ENCODE data around the gene PTPN22.
A peak's percentile ranks its signal among the peaks of the same experiment; 100 is the strongest.

PTPN22 gene

GRCh38 chr1:113887402-113888175 is 16.1 kb upstream of the PTPN22 start, which contains the start of gene BCL2L15:
TSS of gene BCL2L15 (minus strand) at chr1:113887581. CDS start at chr1:113887375, 206 bp downstream.
- no peak for DNase-seq (ENCODE audit: low spot score)

DNA sequence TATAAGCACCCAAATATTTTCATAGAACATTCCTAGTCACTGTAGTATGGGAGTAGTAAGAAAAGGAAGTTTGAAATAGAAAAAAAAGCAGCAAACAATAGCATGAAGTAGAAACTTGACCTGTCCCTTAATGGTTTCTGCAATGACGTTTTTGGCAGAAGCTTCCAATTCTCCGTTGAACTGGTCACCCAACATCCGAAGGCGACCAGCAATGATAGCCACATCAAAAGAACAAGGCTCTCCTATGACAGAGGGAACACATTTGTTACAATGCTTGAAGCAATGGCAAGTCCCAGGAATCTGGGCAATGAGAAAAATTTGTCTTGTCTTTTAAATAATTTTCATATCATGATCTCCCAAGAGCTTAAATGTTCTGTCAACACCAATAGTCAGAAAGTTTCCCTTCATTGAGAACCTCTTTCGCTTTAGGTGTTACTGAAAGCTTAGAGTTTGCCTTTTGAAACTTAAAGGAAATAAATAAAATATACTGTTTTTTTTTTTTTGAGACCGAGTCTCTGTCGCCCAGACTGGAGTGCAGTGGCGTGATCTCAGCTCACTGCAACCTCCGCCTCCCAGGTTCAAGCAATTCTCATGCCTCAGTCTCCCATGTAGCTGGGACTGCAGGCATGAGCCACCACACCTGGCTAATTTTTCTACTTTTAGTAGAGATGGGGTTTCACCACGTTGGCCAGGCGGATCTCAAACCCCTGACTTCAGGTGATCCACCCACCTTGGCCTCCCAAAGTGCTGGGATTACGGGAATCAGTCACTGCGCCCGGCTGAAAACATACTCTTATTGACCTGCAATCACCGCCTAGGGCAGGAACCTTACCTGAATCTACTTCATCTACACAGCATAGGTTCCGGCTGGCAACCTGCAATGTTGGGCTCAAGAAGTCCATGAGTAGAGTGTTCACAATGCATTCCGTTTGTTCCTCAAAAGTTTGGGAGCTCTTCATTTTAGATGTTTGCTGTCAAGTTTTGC is 15.2 kb upstream of the PTPN22 start:
- DNase-seq (ENCODE audit: low spot score): no peak

DNA sequence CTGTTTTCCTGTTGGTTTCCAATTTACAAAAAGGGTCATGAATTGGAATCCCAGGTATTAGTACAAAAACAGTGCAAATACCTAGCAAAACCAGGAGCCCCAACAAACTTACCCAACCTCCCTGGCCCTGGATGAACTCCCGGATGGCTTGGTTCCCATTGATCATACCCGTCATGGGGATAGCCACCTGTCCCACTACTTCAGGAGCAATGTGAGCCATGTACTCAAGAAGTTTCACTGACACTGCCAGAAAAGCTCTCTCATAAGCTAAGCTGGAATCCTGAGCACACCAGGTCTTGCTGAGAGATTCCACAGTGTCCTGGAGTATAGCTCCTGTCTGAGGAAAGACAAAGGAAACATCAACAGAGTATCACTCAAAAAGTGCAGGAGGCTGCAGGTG is 10.1 kb upstream of the PTPN22 start:
- DNase-seq (ENCODE audit: low spot score): no peak

GRCh38 chr1:113879739-113880038 is 8.2 kb upstream of the PTPN22 start:
- no peak for DNase-seq (ENCODE audit: low spot score)

GRCh38 chr1:113876176-113876575 is 4.7 kb upstream of the PTPN22 start:
- no peak for DNase-seq (ENCODE audit: low spot score)

GRCh38 chr1:113875714-113876113 is 4.2 kb upstream of the PTPN22 start:
- DNase-seq (ENCODE audit: low spot score): no peak

DNA sequence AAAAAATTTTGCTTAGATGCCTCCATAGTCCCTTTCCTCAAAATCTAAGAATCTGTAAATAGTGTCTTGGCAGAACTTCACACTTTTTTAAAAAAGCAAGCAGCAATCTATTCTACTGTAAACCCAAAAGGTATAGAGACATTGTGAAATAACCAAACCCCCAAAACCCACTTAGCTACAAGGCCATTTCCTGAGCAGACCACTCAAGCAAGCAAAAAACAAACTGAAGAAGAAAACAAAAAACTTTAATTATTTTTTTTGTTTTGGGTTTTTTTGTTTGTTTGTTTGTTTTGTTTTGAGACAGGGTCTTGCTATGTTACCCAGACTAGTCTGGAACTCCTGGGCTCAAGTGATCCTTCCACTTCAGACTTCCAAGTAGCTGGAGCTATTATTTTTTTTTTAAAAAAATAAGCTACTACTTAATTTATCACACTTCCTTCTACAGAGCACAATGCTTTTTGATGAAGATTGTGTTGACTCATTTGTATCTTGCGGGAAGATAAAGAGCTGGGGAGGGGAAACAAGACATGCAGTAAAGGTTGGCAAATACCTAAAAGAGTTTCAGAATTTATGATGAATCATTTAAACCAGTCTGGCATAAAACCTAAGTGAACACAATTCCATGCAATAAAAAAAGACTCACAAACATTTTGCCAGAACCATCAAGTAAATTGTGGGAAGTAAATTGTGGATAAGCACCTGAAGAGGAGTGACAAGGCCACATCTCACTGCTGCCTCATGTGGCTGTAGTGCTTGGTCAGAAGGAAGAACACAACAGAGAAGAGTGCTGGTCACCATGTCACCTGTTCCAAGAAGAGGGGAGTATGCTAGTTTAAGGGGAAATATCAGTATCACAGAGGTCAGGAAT is 2.7 kb upstream of the PTPN22 start:
- DNase-seq (ENCODE audit: low spot score): no peak

GRCh38 chr1:113872219-113872935 is 865 bp upstream of the PTPN22 start:
- no peak for DNase-seq (ENCODE audit: low spot score)

GRCh38 chr1:113870778-113871177 is 734 bp downstream of the PTPN22 start:
- DNase-seq (ENCODE audit: low spot score): no peak

DNA sequence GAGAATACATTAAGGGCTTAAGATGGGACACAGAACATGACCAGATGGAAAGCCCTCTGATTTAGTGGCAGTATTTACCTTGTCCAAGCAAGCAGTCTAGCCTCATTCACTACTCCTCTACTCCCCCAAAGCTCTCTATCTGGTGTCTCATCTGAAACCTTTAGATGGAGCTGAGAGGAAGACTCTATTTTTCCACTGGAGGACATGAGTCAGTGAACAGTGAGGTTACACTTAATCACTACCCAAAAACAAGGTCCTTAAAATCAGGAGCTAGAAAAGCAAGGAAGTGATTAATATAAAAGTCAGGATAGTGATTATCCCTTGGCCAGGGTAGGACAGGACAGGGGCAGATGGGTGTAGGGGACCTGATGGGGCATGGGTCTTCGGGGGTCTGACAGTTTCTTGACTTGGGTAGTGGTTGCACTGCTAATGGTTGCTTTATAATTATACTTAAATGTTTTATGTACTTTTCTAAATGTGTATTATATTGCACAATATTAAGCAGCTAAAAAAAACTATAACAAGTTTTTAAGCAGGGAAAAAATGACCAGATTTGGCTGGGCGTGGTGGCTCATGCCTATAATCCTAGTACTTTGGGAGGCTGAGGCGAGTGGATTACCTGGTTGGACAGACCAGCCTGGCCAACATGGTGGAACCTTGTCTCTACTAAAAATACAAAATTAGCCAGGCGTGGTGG is 3.0 kb downstream of the PTPN22 start:
- no peak for DNase-seq (ENCODE audit: low spot score)

- DNase-seq (ENCODE audit: low spot score): no peak
Observed at GRCh38 chr1:113861641-113862040, 9.9 kb downstream of the PTPN22 start.

GRCh38 chr1:113860891-113861290 is 10.6 kb downstream of the PTPN22 start:
- DNase-seq (ENCODE audit: low spot score): no peak

GRCh38 chr1:113859478-113860175 is 11.9 kb downstream of the PTPN22 start:
- peak; percentile 25 for DNase-seq (ENCODE audit: low spot score)

DNA sequence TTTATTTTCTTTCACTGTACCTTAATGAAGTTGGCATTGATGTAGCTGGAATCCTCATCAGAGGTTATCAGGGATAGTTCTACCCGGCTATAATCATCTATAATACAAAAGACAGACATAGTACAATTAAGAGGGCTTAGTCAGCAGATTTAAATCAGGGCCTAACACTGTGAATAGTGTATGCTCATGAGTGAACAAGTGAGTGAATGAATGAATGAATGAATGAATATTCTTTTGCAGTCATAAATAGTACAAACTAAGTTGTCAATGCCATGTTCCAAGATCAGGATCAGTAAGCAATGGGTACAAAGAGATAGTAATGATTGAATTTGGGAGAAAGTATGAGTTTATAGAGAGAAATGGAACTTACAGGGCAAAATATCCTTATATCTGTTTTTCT is 12.5 kb downstream of the PTPN22 start:
- no peak for DNase-seq (ENCODE audit: low spot score)

DNA sequence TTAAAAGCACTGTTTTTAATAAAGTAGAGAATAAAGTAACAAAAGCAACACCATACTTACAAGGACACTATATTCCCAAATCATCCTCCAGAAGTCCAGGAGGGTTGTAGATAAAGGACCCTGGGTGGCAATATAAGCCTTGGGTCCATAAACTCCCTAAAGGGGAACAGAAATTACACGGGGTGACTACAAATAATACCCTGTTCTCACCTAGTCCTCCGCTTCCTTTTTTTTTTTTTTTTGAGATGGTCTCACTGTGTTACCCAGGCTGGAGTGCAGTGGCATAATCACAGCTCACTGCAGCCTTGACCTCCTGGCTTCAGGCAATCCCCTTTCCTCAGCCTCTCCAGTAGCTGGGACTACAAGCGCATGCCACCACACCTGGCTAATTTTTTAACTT is 13.1 kb downstream of the PTPN22 start:
- no peak for DNase-seq (ENCODE audit: low spot score)

DNA sequence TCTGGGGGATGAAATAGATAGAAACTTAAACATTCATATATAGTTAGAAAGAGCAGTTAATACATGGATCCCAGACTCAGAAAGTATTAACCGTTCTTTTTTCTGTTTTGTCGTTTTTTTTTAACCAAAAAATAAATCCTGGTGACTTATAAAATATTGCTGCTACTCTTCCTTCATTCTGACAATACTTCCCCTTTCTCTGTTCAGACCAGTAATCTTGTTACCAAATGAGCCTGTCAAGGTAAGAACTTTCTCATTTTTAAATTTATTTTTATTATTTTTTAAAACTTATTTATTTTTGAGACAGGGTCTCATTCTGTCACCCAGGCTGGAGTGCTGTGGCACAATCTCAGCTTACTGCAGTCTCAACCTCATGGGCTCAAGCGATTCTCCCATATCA is 13.7 kb downstream of the PTPN22 start:
- DNase-seq (ENCODE audit: low spot score): no peak

- no peak for DNase-seq (ENCODE audit: low spot score)
Observed at GRCh38 chr1:113856401-113856790, 15.1 kb downstream of the PTPN22 start.

DNA sequence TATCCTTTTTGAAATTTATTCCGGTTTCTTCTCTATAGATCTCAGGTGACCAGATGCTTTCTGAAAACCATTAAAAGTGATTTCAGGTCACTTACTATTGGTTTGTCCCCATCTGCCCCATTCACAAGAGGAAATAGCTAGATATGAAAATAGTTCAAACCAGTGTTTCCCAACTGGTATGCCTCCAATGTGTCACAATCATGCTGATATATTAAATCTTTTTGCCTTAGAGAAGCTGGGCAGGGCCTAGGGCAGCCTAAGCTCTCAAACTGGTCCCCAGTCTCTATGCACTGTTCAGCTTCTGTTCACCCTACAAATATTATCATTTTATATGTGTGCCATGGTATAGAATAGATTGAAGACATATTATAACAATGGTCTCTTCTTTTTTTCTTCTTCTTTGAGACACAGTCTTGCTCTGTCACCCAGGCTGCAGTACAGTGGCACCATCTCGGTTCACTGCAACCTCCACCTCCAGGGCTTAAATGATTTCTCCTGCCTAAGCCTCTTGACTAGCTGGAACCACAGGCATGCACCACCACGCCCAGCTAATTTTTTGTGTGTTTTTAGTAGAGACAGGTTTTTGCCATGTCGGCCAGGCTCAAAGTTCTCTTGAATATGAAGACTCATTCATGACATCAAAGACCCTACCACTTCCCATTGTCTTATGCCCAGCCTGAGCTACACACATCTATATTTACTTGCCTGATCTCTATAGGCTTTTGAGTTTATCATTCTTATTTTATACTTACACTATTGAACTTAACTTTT is 15.7 kb downstream of the PTPN22 start:
- DNase-seq (ENCODE audit: low spot score): no peak

- DNase-seq (ENCODE audit: low spot score): no peak
Observed at GRCh38 chr1:113854234-113854633, 17.3 kb downstream of the PTPN22 start.
